ENCODE measurements around the gene CALML3. TPM values are rescaled to one million over a fixed set of nuclear protein-coding genes. Genes with fewer than 3 reads are reported as not detected.

The CALML3 gene
- total RNA-seq, 1 donor from 2014 or later, result not detected

- intact Hi-C loops (cut with DNase I), result no loop called here
- DNase-seq (ENCODE audit: missing footprints), result no peak
- no peak for ATAC-seq
These were observed 35.5 kb downstream of the CALML3 start for GRCh38 chr10:5560142-5560816.

GRCh38 chr10:5560817-5561703 lies 36.3 kb downstream of the CALML3 start:
- peak; percentile 47 for DNase-seq (ENCODE audit: missing footprints)
- intact Hi-C loops (cut with DNase I), result no loop called here

GRCh38 chr10:5561704-5562645 lies 37.2 kb downstream of the CALML3 start:
- DNase-seq (ENCODE audit: missing footprints) (peak; percentile 13), ATAC-seq (no peak)
- intact Hi-C loops (cut with DNase I), result no loop called here

More at GRCh38 chr10:5560817-5561703, 36.3 kb downstream of the CALML3 start:
- no peak for ATAC-seq

GRCh38 chr10:5563321-5563961 lies 38.7 kb downstream of the CALML3 start:
- peak; percentile 26 for DNase-seq (ENCODE audit: missing footprints)
- intact Hi-C loops (cut with DNase I), result no loop called here
- ATAC-seq, result no peak

- DNase-seq (ENCODE audit: missing footprints) (no peak), ATAC-seq (no peak)
- intact Hi-C loops (cut with DNase I), result no loop called here
These were observed 39.3 kb downstream of the CALML3 start for GRCh38 chr10:5563991-5564536.

GRCh38 chr10:5564537-5565204 lies 39.9 kb downstream of the CALML3 start:
- DNase-seq (ENCODE audit: missing footprints) (no peak), ATAC-seq (no peak)
- intact Hi-C loops (cut with DNase I), result no loop called here

- DNase-seq (ENCODE audit: missing footprints) (no peak), ATAC-seq (no peak)
- intact Hi-C loops (cut with DNase I), result no loop called here
These were observed 40.4 kb downstream of the CALML3 start for GRCh38 chr10:5565205-5565545.

GRCh38 chr10:5565671-5566581 lies 41.2 kb downstream of the CALML3 start:
- intact Hi-C loops (cut with DNase I), result no loop called here
- ATAC-seq, result no peak
- DNase-seq (ENCODE audit: missing footprints), result no peak

GRCh38 chr10:5566614-5567013 lies 41.9 kb downstream of the CALML3 start:
- no peak for DNase-seq (ENCODE audit: missing footprints)
- intact Hi-C loops (cut with DNase I), result no loop called here
- no peak for ATAC-seq

GRCh38 chr10:5567477-5567876 lies 42.7 kb downstream of the CALML3 start:
- no peak for ATAC-seq
- intact Hi-C loops (cut with DNase I), result no loop called here

GRCh38 chr10:5568984-5569383 lies 44.2 kb downstream of the CALML3 start:
- DNase-seq (ENCODE audit: missing footprints) (no peak), ATAC-seq (no peak)
- intact Hi-C loops (cut with DNase I), result no loop called here

More at GRCh38 chr10:5567477-5567876, 42.7 kb downstream of the CALML3 start:
- DNase-seq (ENCODE audit: missing footprints), result no peak

- ATAC-seq (no peak), DNase-seq (ENCODE audit: missing footprints) (peak; percentile 13)
- intact Hi-C loops (cut with DNase I), result no loop called here
These were observed 44.8 kb downstream of the CALML3 start for GRCh38 chr10:5569568-5569967.

GRCh38 chr10:5570007-5570655 lies 45.4 kb downstream of the CALML3 start:
- intact Hi-C loops (cut with DNase I), result no loop called here
- ATAC-seq (no peak), DNase-seq (ENCODE audit: missing footprints) (peak; percentile 59)

GRCh38 chr10:5570979-5571810 lies 46.4 kb downstream of the CALML3 start:
- ATAC-seq, result no peak
- intact Hi-C loops (cut with DNase I), result no loop called here
- peak; percentile 64 for DNase-seq (ENCODE audit: missing footprints)

GRCh38 chr10:5571826-5572225 lies 47.1 kb downstream of the CALML3 start:
- ATAC-seq (no peak), DNase-seq (ENCODE audit: missing footprints) (peak; percentile 13)
- intact Hi-C loops (cut with DNase I), result no loop called here
